Hepatocyte (in vitro differentiated cells): Measurements from ENCODE around the gene ZFPL1. TPM values are rescaled to one million over a fixed set of nuclear protein-coding genes. Genes with fewer than 3 reads are reported as not detected.

ENCODE experiments used
- DNase-seq: peaks from one replicate; pipeline ENCODE4 v3.0.0-alpha.2; 2016; ENCODE audit warnings: low spot score
- H2AFZ ChIP-seq: fragments of 200-600 bp; sonication (generic); 2 replicates; pipeline ENCODE4 v1.6.0; 2016; ENCODE audit warnings: antibody characterized with exemption, mild to moderate bottlenecking
- H3K27ac ChIP-seq: fragments of 200-600 bp; sonication (generic); 2 replicates; pipeline ENCODE4 v1.5.1; 2016; ENCODE audit warnings: mild to moderate bottlenecking
- H3K27me3 ChIP-seq: fragments of 200-600 bp; sonication (generic); 2 replicates; pipeline ENCODE4 v1.6.1; 2016
- H3K36me3 ChIP-seq: fragments of 200-600 bp; sonication (generic); replicated peaks from 2 replicates; pipeline ENCODE4 v1.5.1; 2016; ENCODE audit warnings: low read depth; ENCODE audit not compliant: insufficient read depth
- H3K4me1 ChIP-seq: fragments of 200-600 bp; sonication (generic); 2 replicates; pipeline ENCODE4 v1.5.1; 2016; ENCODE audit warnings: mild to moderate bottlenecking, moderate library complexity; ENCODE audit not compliant: insufficient read depth
- H3K4me2 ChIP-seq: fragments of 200-600 bp; sonication (generic); 2 replicates; pipeline ENCODE4 v1.6.0; 2016
- H3K4me3 ChIP-seq: fragments of 200-600 bp; sonication (generic); 2 replicates; pipeline ENCODE4 v1.5.1; 2016; ENCODE audit warnings: mild to moderate bottlenecking
- H3K79me2 ChIP-seq: fragments of 200-600 bp; sonication (generic); 2 replicates; pipeline ENCODE4 v1.6.0; 2017; ENCODE audit warnings: mild to moderate bottlenecking
- H3K9me2 ChIP-seq: fragments of 200-600 bp; sonication (generic); replicated peaks from 2 replicates; pipeline ENCODE4 v1.6.0; 2017; ENCODE audit warnings: mild to moderate bottlenecking; ENCODE audit not compliant: insufficient read depth
- H3K9me3 ChIP-seq: fragments of 200-600 bp; sonication (generic); 2 replicates; pipeline ENCODE4 v1.5.1; 2016; ENCODE audit warnings: low read depth, mild to moderate bottlenecking
- H4K20me1 ChIP-seq: fragments of 200-600 bp; sonication (generic); 2 replicates; pipeline ENCODE4 v1.6.0; 2016; ENCODE audit warnings: mild to moderate bottlenecking; ENCODE audit not compliant: insufficient read depth, poor library complexity, severe bottlenecking
- EZH2 ChIP-seq: fragments of 200-600 bp; sonication (generic); IDR thresholded peaks from 2 replicates; pipeline ENCODE4 v1.6.1; 2016; ENCODE audit warnings: antibody characterized with exemption, mild to moderate bottlenecking, borderline replicate concordance
- EZH2phosphoT487 ChIP-seq: fragments of 200-600 bp; sonication (generic); IDR thresholded peaks from one replicate; pipeline ENCODE4 v1.6.1; 2018; ENCODE audit warnings: antibody characterized with exemption, mild to moderate bottlenecking, low read depth, moderate library complexity; ENCODE audit not compliant: unreplicated experiment, severe bottlenecking
- WGBS: methylation state at CpG from one replicate; pipeline ENCODE4 v1.1.6; 2016; ENCODE audit warnings: low lambda C conversion rate; ENCODE audit errors: missing lambda C conversion rate; 5-methylcytosine and 5-hydroxymethylcytosine counted together
- polyA plus RNA-seq: library from polyadenylated mRNA; unstranded; fragments of >200 nt; fragmentation: Nextera tagmentation; extraction: Ambion mirVana; gene quantifications from 2 replicates; pipeline ENCODE4 v1.2.1, GENCODE V29; 2016
- total RNA-seq: library from RNA; depleted of rRNA; stranded (reverse); fragments of >200 nt; gene quantifications from 2 replicates; pipeline ENCODE4 v1.2.3, GENCODE V29; 2014
- TF ChIP-seq, protein P1 (sequence below): fragments of 200-600 bp; sonication (generic); IDR thresholded peaks from 2 replicates; pipeline ENCODE4 v1.5.1; 2016; ENCODE audit warnings: antibody characterized with exemption, mild to moderate bottlenecking; ENCODE audit not compliant: poor library complexity

The ZFPL1 gene
- total and polyA plus RNA-seq, 2 experiments from 2014 or later: 41.0 to 52.7 TPM

DNA sequence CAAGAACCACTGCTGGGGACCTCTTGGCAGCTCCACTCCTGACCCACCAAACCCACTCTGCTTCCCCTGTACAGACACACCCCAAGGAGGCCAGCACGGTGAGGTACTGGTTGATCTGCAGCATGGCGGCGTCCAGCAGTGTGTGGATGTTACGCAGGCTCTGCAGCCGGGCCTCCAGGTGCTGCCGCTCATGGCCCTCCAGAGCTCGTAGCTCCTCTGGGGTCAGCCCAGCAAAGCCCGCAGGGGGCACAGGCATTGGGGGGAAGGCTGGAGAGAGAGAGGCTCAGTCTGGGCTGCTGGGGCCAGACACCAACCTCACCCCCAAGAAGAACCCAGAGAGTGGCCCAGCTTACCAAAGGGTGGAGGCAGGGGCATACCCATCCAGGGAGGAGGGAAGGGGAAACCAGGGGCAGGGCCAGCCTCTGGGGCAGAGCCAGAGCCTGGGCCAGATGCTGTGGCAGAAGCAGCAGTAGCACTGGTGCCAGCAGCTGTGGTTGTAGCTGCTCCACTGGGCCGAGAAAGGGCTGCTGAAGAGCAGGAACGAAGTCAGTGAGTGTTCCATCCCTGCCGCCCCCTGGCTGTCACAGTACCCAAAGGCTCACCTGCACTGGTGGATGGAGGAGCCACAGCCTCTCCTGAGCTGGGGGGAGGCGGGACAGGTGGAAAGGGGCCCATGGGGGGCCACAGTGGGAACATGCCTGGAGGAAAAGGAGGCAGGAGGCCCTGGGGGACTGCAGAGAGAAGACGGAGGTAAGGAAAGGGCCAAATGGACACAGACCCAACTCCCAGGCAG lies 45.8 kb downstream of the ZFPL1 start:
- no peak overlapping the region for H3K4me2 ChIP-seq
- no peaks in the 10 kb centered on the region for H3K9me2 ChIP-seq
- peaks cover 34% of the 10 kb centered on the region for H3K79me2 ChIP-seq
- no peak overlapping the region for H2AFZ ChIP-seq
- peaks cover 4% of the 10 kb centered on the region for H4K20me1 ChIP-seq
- WGBS: 92% methylated on average over 12 of the region's 13 CpGs
- H3K36me3 ChIP-seq: no peaks in the 10 kb centered on the region
- peaks cover 8% of the 10 kb centered on the region for H3K4me1 ChIP-seq
- DNase-seq: no peak
- no peak overlapping the region for H3K27ac ChIP-seq
- no peak overlapping the region for H3K4me3 ChIP-seq
- no peaks in the 10 kb centered on the region for H3K27me3 ChIP-seq
- no peaks in the 10 kb centered on the region for H3K9me3 ChIP-seq
- TF ChIP-seq EZH2: no peak
- no peak for TF ChIP-seq EZH2phosphoT487

DNA sequence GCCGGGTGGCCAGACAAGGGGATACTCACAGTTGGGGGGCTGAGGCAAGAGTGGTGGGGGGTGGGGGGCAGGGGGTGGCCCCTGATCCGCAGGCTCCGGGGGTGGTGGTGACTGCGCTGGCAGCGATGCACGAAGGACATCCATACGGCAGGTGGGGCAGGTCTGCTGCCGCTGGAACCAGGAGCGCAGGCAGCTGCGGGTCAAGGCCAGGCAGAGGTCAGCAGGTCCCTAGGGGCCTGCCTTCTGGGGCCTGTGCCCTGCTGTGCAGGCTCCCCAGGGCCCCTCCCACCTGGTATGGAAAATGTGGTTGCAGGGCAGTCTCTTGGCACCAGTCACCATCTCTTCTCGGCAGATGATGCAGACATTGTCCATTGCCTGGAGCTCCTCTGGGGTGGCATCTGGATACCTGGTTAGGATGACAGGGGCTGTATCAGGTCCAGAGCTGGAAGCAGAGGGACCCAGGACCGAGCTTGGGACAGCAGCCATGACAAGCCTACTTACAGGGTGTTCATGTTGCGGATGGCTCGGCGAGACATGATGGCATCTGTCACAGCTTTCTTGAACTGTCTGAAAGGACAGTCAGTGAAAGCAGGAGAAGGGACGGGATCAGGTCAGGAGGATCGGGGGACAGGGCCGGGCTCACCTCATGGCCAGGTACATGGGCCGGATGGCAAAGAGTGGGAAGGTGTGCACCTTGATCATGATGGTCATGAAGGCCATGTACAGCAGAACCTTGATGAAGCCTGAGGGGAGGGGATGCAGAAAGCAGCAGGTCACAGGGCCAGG lies 46.8 kb downstream of the ZFPL1 start:
- Histone ChIP-seq H3K4me1 (peaks cover 13% of the 10 kb centered on the region), H3K9me2 (no peaks in the 10 kb centered on the region), H3K27ac (no peak overlapping the region), H2AFZ (no peak overlapping the region), H4K20me1 (peaks cover 4% of the 10 kb centered on the region), H3K9me3 (no peaks in the 10 kb centered on the region), H3K27me3 (no peaks in the 10 kb centered on the region), H3K4me3 (no peak overlapping the region), H3K36me3 (no peaks in the 10 kb centered on the region), H3K4me2 (no peak overlapping the region), H3K79me2 (peaks cover 30% of the 10 kb centered on the region)
- no peak for TF ChIP-seq EZH2
- TF ChIP-seq, protein P1, sequence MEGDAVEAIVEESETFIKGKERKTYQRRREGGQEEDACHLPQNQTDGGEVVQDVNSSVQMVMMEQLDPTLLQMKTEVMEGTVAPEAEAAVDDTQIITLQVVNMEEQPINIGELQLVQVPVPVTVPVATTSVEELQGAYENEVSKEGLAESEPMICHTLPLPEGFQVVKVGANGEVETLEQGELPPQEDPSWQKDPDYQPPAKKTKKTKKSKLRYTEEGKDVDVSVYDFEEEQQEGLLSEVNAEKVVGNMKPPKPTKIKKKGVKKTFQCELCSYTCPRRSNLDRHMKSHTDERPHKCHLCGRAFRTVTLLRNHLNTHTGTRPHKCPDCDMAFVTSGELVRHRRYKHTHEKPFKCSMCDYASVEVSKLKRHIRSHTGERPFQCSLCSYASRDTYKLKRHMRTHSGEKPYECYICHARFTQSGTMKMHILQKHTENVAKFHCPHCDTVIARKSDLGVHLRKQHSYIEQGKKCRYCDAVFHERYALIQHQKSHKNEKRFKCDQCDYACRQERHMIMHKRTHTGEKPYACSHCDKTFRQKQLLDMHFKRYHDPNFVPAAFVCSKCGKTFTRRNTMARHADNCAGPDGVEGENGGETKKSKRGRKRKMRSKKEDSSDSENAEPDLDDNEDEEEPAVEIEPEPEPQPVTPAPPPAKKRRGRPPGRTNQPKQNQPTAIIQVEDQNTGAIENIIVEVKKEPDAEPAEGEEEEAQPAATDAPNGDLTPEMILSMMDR: no peak
- no peak for TF ChIP-seq EZH2phosphoT487
- no peak for DNase-seq
- WGBS: 97% methylated on average over 13 of the region's 19 CpGs

DNA sequence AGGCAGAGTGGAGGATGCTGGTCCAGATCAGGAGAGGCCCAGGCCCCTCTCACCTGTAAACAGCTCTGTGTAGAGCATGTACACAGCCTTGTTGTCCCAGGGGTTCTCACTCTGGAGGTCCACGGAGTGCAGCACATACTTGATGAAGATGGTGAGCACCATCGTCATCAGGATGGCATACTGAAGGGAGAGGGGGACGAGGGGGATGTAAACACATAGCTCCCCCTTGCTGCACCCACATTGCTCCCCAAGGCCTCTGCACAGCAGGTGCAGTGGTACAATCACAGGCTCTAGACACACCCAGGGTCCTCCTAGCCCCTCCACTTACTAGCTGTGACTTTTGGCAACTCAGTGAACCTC lies 47.4 kb downstream of the ZFPL1 start:
- no peak for TF ChIP-seq EZH2
- Histone ChIP-seq H3K4me1 (peaks cover 17% of the 10 kb centered on the region), H2AFZ (no peak overlapping the region), H3K36me3 (no peaks in the 10 kb centered on the region), H4K20me1 (peaks cover 4% of the 10 kb centered on the region), H3K79me2 (peaks cover 30% of the 10 kb centered on the region), H3K27ac (no peak overlapping the region), H3K9me3 (no peaks in the 10 kb centered on the region), H3K4me2 (no peak overlapping the region), H3K9me2 (no peaks in the 10 kb centered on the region), H3K27me3 (no peaks in the 10 kb centered on the region), H3K4me3 (no peak overlapping the region)
- DNase-seq: no peak
- 100% methylated on average over 3 of the region's 3 CpGs for WGBS

DNA sequence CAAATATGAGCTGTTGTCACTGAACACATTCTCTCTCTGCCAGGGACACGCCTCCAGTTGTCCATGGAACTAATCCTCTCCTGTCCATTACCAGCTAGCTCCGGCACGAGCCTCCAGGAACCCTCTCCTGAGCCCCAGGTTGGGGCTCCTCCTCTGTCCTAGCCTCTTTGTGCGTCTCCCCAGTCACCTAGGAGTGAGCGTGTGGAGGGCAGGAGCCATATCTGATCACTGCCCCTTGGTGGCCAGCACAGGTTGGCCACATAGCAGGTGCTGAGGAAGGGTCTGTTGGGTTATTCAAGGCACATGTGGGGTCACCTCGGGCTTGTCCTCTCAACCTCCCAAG lies 47.8 kb downstream of the ZFPL1 start:
- Histone ChIP-seq H3K9me2 (no peaks in the 10 kb centered on the region), H3K27me3 (no peaks in the 10 kb centered on the region), H3K4me1 (peaks cover 17% of the 10 kb centered on the region), H3K9me3 (no peaks in the 10 kb centered on the region), H4K20me1 (peaks cover 4% of the 10 kb centered on the region), H3K36me3 (no peaks in the 10 kb centered on the region), H2AFZ (no peak overlapping the region), H3K27ac (no peak overlapping the region), H3K4me3 (no peak overlapping the region), H3K4me2 (no peak overlapping the region), H3K79me2 (peaks cover 30% of the 10 kb centered on the region)
- TF ChIP-seq, protein P1: no peak
- TF ChIP-seq EZH2 (no peak), EZH2phosphoT487 (no peak)
- WGBS: 98% methylated on average over 6 of the region's 6 CpGs
- no peak for DNase-seq
